Panc1 (cell line): ENCODE data around the gene PECR.

ENCODE experiments used
- POLR2AphosphoS5 ChIP-seq: IDR thresholded peaks from 2 replicates; pipeline ENCODE4 v1.6.1; 2012; ENCODE audit warnings: mild to moderate bottlenecking, low read depth, low read length, moderate library complexity
- TF ChIP-seq, protein P1 (sequence below): fragments of 450-650 bp; IDR thresholded peaks from 2 replicates; pipeline ENCODE4 v1.5.1; 2017; ENCODE audit warnings: mild to moderate bottlenecking

DNA sequence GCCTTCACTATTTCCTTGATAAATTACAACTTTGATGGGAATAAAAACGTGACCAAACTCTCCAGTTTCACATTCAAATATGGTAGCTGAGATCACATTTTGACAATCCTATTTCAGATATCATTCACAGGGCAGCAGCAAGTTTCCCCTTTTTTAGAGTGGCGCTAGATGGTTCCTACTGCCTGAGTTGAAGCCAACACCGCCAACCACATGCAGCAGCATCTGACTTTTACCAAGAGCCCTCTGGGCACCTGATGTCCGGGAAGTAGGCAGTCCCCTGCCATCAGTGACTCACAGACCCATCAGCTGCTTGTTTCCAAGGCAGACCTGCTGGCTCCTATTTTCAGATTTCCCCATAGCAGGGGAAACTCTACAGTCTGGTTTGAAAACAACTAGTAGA, 64.2 kb downstream of the PECR start:
- TF ChIP-seq, protein P1, sequence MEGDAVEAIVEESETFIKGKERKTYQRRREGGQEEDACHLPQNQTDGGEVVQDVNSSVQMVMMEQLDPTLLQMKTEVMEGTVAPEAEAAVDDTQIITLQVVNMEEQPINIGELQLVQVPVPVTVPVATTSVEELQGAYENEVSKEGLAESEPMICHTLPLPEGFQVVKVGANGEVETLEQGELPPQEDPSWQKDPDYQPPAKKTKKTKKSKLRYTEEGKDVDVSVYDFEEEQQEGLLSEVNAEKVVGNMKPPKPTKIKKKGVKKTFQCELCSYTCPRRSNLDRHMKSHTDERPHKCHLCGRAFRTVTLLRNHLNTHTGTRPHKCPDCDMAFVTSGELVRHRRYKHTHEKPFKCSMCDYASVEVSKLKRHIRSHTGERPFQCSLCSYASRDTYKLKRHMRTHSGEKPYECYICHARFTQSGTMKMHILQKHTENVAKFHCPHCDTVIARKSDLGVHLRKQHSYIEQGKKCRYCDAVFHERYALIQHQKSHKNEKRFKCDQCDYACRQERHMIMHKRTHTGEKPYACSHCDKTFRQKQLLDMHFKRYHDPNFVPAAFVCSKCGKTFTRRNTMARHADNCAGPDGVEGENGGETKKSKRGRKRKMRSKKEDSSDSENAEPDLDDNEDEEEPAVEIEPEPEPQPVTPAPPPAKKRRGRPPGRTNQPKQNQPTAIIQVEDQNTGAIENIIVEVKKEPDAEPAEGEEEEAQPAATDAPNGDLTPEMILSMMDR = no peak
- no peak for TF ChIP-seq POLR2AphosphoS5
